Activated T-helper 17 cell treated with anti-CD3 and anti-CD28 coated beads, Interleukin-2, amount 50 U/mL, for 72 hours (primary cell): ENCODE measurements around the gene DUSP15. TPM values are rescaled to one million over a fixed set of nuclear protein-coding genes. Genes with fewer than 3 reads are reported as not detected.

Experiments
- ATAC-seq: fragments of 150-1000 bp; cut with Tn5 transposase; replicated peaks from 2 replicates; pipeline ENCODE4 v1.10.0; 2021; ENCODE audit warnings: mild to moderate bottlenecking, moderate library complexity
- H3K27ac Mint-ChIP-seq: one replicate; pipeline ENCODE4 v1.8.0; 2022; ENCODE audit warnings: mixed read lengths
- H3K27me3 Mint-ChIP-seq: one replicate; pipeline ENCODE4 v1.8.0; 2022; ENCODE audit warnings: mixed read lengths
- H3K36me3 Mint-ChIP-seq: one replicate; pipeline ENCODE4 v1.8.0; 2022; ENCODE audit warnings: low read depth, mild to moderate bottlenecking, mixed read lengths
- H3K4me1 Mint-ChIP-seq: one replicate; pipeline ENCODE4 v1.8.0; 2022; ENCODE audit warnings: mixed read lengths
- H3K4me3 Mint-ChIP-seq: one replicate; pipeline ENCODE4 v1.8.0; 2022; ENCODE audit warnings: mild to moderate bottlenecking, mixed read lengths
- H3K9me3 Mint-ChIP-seq: one replicate; pipeline ENCODE4 v1.8.0; 2022; ENCODE audit warnings: mixed read lengths
- total RNA-seq, 2 donors: library from RNA; stranded (reverse); gene quantifications; one replicate each; pipeline ENCODE4 v1.2.3, GENCODE V29; 2022

DUSP15 gene
- total RNA-seq, 2 donors from 2014 or later, result not detected

GRCh38 chr20:31907046-31907445 lies 36.7 kb upstream of the DUSP15 start:
- H3K4me1 Mint-ChIP-seq, result no peaks in the 10 kb centered on the region
- no peak for ATAC-seq
- peaks cover 4% of the 10 kb centered on the region for H3K27me3 Mint-ChIP-seq

GRCh38 chr20:31906001-31906400 lies 35.7 kb upstream of the DUSP15 start:
- Mint-ChIP-seq H3K4me3 (no peak overlapping the region), H3K27me3 (peaks cover 4% of the 10 kb centered on the region), H3K4me1 (no peaks in the 10 kb centered on the region), H3K9me3 (no peaks in the 10 kb centered on the region), H3K36me3 (no peaks in the 10 kb centered on the region), H3K27ac (no peak overlapping the region)
- ATAC-seq, result no peak

More at GRCh38 chr20:31907046-31907445, 36.7 kb upstream of the DUSP15 start:
- H3K9me3 Mint-ChIP-seq, result no peaks in the 10 kb centered on the region
- H3K27ac Mint-ChIP-seq, result no peak overlapping the region
- H3K36me3 Mint-ChIP-seq, result no peaks in the 10 kb centered on the region
- H3K4me3 Mint-ChIP-seq, result no peak overlapping the region

GRCh38 chr20:31903627-31904386 lies 33.5 kb upstream of the DUSP15 start:
- no peaks in the 10 kb centered on the region for H3K4me1 Mint-ChIP-seq
- H3K9me3 Mint-ChIP-seq, result no peaks in the 10 kb centered on the region
- H3K4me3 Mint-ChIP-seq, result no peak overlapping the region
- peaks cover 9% of the 10 kb centered on the region for H3K27me3 Mint-ChIP-seq
- no peaks in the 10 kb centered on the region for H3K36me3 Mint-ChIP-seq
- ATAC-seq, result no peak
- H3K27ac Mint-ChIP-seq, result no peak overlapping the region

GRCh38 chr20:31901615-31902014 lies 31.3 kb upstream of the DUSP15 start:
- Mint-ChIP-seq H3K27ac (no peak overlapping the region), H3K4me1 (no peaks in the 10 kb centered on the region), H3K36me3 (no peaks in the 10 kb centered on the region), H3K4me3 (no peak overlapping the region), H3K27me3 (peaks cover 21% of the 10 kb centered on the region), H3K9me3 (no peaks in the 10 kb centered on the region)
- ATAC-seq, result no peak

GRCh38 chr20:31897541-31897940 lies 27.2 kb upstream of the DUSP15 start:
- Mint-ChIP-seq H3K27me3 (peaks cover 25% of the 10 kb centered on the region), H3K36me3 (no peaks in the 10 kb centered on the region), H3K9me3 (no peaks in the 10 kb centered on the region), H3K27ac (no peak overlapping the region), H3K4me3 (no peak overlapping the region), H3K4me1 (no peaks in the 10 kb centered on the region)
- no peak for ATAC-seq

- no peak overlapping the region for H3K4me3 Mint-ChIP-seq
- no peak for ATAC-seq
- H3K9me3 Mint-ChIP-seq, result no peaks in the 10 kb centered on the region
- H3K27ac Mint-ChIP-seq, result no peak overlapping the region
- peaks cover 25% of the 10 kb centered on the region for H3K27me3 Mint-ChIP-seq
- H3K4me1 Mint-ChIP-seq, result no peaks in the 10 kb centered on the region
- no peaks in the 10 kb centered on the region for H3K36me3 Mint-ChIP-seq
Measured at GRCh38 chr20:31896049-31896448, 25.7 kb upstream of the DUSP15 start.

- no peaks in the 10 kb centered on the region for H3K36me3 Mint-ChIP-seq
- no peak overlapping the region for H3K27ac Mint-ChIP-seq
- peaks cover 21% of the 10 kb centered on the region for H3K27me3 Mint-ChIP-seq
- no peaks in the 10 kb centered on the region for H3K9me3 Mint-ChIP-seq
- no peak for ATAC-seq
- no peak overlapping the region for H3K4me3 Mint-ChIP-seq
- H3K4me1 Mint-ChIP-seq, result no peaks in the 10 kb centered on the region
Measured at GRCh38 chr20:31894980-31895675, 24.8 kb upstream of the DUSP15 start.

- H3K27ac Mint-ChIP-seq, result no peak overlapping the region
- no peak for ATAC-seq
- no peaks in the 10 kb centered on the region for H3K36me3 Mint-ChIP-seq
- no peak overlapping the region for H3K4me3 Mint-ChIP-seq
- peaks cover 4% of the 10 kb centered on the region for H3K27me3 Mint-ChIP-seq
- H3K9me3 Mint-ChIP-seq, result no peaks in the 10 kb centered on the region
- no peaks in the 10 kb centered on the region for H3K4me1 Mint-ChIP-seq
Measured at GRCh38 chr20:31890646-31891045, 20.3 kb upstream of the DUSP15 start.

GRCh38 chr20:31883829-31884228 lies 13.5 kb upstream of the DUSP15 start:
- Mint-ChIP-seq H3K9me3 (no peaks in the 10 kb centered on the region), H3K36me3 (no peaks in the 10 kb centered on the region)

GRCh38 chr20:31881945-31882344 lies 11.6 kb upstream of the DUSP15 start:
- Mint-ChIP-seq H3K4me1 (no peaks in the 10 kb centered on the region), H3K27ac (no peak overlapping the region), H3K9me3 (no peaks in the 10 kb centered on the region)

More at GRCh38 chr20:31883829-31884228, 13.5 kb upstream of the DUSP15 start:
- no peak overlapping the region for H3K4me3 Mint-ChIP-seq
- no peaks in the 10 kb centered on the region for H3K27me3 Mint-ChIP-seq
- H3K27ac Mint-ChIP-seq, result no peak overlapping the region
- H3K4me1 Mint-ChIP-seq, result no peaks in the 10 kb centered on the region
- no peak for ATAC-seq

GRCh38 chr20:31879143-31879987 lies 9.0 kb upstream of the DUSP15 start:
- peak overlapping the region; percentile 94 for H3K27ac Mint-ChIP-seq
- no peaks in the 10 kb centered on the region for H3K9me3 Mint-ChIP-seq
- H3K36me3 Mint-ChIP-seq, result no peaks in the 10 kb centered on the region
- no peaks in the 10 kb centered on the region for H3K27me3 Mint-ChIP-seq
- H3K4me3 Mint-ChIP-seq, result peak overlapping the region; percentile 96
- peak; percentile 97 for ATAC-seq
- H3K4me1 Mint-ChIP-seq, result no peaks in the 10 kb centered on the region

More at GRCh38 chr20:31881945-31882344, 11.6 kb upstream of the DUSP15 start:
- H3K27me3 Mint-ChIP-seq, result no peaks in the 10 kb centered on the region
- H3K36me3 Mint-ChIP-seq, result no peaks in the 10 kb centered on the region
- no peak for ATAC-seq
- no peak overlapping the region for H3K4me3 Mint-ChIP-seq

GRCh38 chr20:31877684-31878083 lies 7.4 kb upstream of the DUSP15 start:
- Mint-ChIP-seq H3K27me3 (peaks cover 3% of the 10 kb centered on the region), H3K4me1 (no peaks in the 10 kb centered on the region), H3K27ac (no peak overlapping the region), H3K4me3 (no peak overlapping the region), H3K36me3 (no peaks in the 10 kb centered on the region), H3K9me3 (no peaks in the 10 kb centered on the region)
- ATAC-seq, result no peak

GRCh38 chr20:31875671-31876070 lies 5.3 kb upstream of the DUSP15 start:
- peaks cover 20% of the 10 kb centered on the region for H3K27me3 Mint-ChIP-seq
- no peak overlapping the region for H3K4me3 Mint-ChIP-seq
- ATAC-seq, result no peak
- H3K9me3 Mint-ChIP-seq, result no peaks in the 10 kb centered on the region
- peaks cover 5% of the 10 kb centered on the region for H3K4me1 Mint-ChIP-seq
- no peak overlapping the region for H3K27ac Mint-ChIP-seq
- peaks cover 6% of the 10 kb centered on the region for H3K36me3 Mint-ChIP-seq

GRCh38 chr20:31872406-31872805 lies 2.1 kb upstream of the DUSP15 start:
- Mint-ChIP-seq H3K27ac (no peak overlapping the region), H3K36me3 (peaks cover 13% of the 10 kb centered on the region), H3K4me3 (no peak overlapping the region), H3K9me3 (no peaks in the 10 kb centered on the region), H3K4me1 (peaks cover 11% of the 10 kb centered on the region), H3K27me3 (peaks cover 30% of the 10 kb centered on the region)
- no peak for ATAC-seq
